Neutrophil (primary cell): ENCODE data around the gene PTPRN2.

Experiments
- H3K27ac ChIP-seq: fragments of 200-600 bp; sonication (generic); 2 replicates; pipeline ENCODE4 v1.5.1; 2016; ENCODE audit warnings: mild to moderate bottlenecking, moderate library complexity
- H3K27me3 ChIP-seq: fragments of 200-600 bp; sonication (generic); 2 replicates; pipeline ENCODE4 v1.6.0; 2016; ENCODE audit warnings: mild to moderate bottlenecking
- H3K36me3 ChIP-seq: fragments of 200-600 bp; sonication (generic); 2 replicates; pipeline ENCODE4 v1.5.1; 2017
- H3K4me1 ChIP-seq, 2 experiments: fragments of 200-600 bp in 1 of 2; sonication (generic) in 1 of 2; 1 replicate in 1 of 2; 2 replicates in 1 of 2; pipeline versions ENCODE4 v1.5.1 to v1.6.1; 2013 to 2016; ENCODE audit warnings: low read depth in 1 of 2, low read length in 1 of 2, mild to moderate bottlenecking in 1 of 2, moderate library complexity in 1 of 2; ENCODE audit not compliant: control insufficient read depth in 1 of 2, insufficient read depth in 1 of 2
- H3K4me3 ChIP-seq, 2 experiments: fragments of 200-600 bp in 1 of 2; sonication (generic) in 1 of 2; 1 replicate in 1 of 2; 2 replicates in 1 of 2; pipeline ENCODE4 v1.5.1; 2013 to 2016; ENCODE audit warnings: low read depth in 1 of 2, low read length in 1 of 2, mild to moderate bottlenecking in 1 of 2, moderate library complexity in 1 of 2
- H3K9me3 ChIP-seq: fragments of 200-600 bp; sonication (generic); 2 replicates; pipeline ENCODE4 v1.5.1; 2016
- TF ChIP-seq, protein P1 (sequence below): fragments of 200-600 bp; sonication (generic); IDR thresholded peaks from 2 replicates; pipeline ENCODE4 v1.5.1; 2016; ENCODE audit warnings: antibody characterized with exemption

The PTPRN2 gene

DNA sequence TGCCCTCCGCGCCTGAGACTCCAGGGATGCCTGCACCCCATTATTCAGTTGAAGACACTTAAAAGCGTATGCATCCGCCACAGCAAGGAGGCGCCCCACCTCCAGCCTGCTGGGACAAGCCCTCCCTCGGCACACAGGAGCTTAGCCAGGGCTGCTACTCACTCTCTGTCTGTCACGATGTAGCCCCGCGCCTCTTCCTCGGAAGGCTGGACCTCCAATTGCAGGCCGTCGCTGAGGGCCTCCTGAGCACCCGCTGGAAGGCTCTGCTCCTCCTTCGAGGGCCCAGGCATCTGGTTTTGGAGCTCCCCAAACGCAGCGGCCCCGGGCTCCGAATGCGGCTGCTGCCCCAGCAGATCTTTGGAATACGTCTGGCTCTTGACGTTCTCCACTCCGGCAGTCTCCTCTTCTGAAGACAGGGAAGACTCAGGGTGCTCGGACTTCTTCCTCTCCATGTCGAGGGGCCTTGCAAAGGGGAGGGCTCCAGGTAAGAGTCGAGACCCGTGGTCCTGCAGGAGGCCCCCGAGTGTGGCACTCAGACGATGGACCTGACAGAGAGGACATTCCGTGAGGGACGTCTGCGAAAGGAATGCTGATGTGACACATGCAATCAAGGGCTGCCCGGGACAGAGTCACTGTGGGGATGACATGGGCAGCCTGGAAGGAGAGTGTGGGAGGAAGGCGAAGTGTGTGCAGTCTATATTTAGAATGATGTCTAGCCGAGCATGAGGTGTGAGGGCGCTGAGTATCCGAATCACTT, 453.9 kb downstream of the PTPRN2 start:
- peaks cover 6% of the 10 kb centered on the region for H3K9me3 ChIP-seq
- no peaks in the 10 kb centered on the region for H3K4me1 ChIP-seq
- no peak overlapping the region for H3K27ac ChIP-seq
- TF ChIP-seq, protein P1, sequence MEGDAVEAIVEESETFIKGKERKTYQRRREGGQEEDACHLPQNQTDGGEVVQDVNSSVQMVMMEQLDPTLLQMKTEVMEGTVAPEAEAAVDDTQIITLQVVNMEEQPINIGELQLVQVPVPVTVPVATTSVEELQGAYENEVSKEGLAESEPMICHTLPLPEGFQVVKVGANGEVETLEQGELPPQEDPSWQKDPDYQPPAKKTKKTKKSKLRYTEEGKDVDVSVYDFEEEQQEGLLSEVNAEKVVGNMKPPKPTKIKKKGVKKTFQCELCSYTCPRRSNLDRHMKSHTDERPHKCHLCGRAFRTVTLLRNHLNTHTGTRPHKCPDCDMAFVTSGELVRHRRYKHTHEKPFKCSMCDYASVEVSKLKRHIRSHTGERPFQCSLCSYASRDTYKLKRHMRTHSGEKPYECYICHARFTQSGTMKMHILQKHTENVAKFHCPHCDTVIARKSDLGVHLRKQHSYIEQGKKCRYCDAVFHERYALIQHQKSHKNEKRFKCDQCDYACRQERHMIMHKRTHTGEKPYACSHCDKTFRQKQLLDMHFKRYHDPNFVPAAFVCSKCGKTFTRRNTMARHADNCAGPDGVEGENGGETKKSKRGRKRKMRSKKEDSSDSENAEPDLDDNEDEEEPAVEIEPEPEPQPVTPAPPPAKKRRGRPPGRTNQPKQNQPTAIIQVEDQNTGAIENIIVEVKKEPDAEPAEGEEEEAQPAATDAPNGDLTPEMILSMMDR: no peak
- H3K4me3 ChIP-seq: no peak overlapping the region
- H3K27me3 ChIP-seq: no peaks in the 10 kb centered on the region
- H3K36me3 ChIP-seq: no peaks in the 10 kb centered on the region

DNA sequence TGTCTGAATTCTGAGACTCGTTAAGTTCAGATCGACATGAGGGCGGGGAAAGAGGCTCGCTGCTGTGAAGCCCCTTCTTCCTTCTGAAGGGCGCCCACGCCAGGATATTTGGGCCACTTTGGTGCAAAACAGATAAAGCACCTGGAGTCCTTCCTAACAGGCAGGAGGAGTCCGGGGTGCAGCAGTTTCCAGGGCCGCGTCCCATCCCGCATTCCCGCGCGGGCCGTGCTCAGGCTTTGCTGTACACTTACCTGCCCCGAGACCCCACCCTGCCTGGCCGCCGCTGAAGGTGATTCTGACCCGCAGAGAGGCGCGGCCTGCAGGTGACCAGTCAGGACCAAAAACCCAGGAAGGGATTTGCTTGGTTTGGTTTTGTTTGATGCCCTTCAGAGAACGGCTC, 454.6 kb downstream of the PTPRN2 start:
- Histone ChIP-seq H3K27ac (no peak overlapping the region), H3K4me1 (no peaks in the 10 kb centered on the region), H3K27me3 (no peaks in the 10 kb centered on the region), H3K4me3 (no peak overlapping the region), H3K36me3 (no peaks in the 10 kb centered on the region), H3K9me3 (peaks cover 7% of the 10 kb centered on the region)
- TF ChIP-seq, protein P1: no peak

DNA sequence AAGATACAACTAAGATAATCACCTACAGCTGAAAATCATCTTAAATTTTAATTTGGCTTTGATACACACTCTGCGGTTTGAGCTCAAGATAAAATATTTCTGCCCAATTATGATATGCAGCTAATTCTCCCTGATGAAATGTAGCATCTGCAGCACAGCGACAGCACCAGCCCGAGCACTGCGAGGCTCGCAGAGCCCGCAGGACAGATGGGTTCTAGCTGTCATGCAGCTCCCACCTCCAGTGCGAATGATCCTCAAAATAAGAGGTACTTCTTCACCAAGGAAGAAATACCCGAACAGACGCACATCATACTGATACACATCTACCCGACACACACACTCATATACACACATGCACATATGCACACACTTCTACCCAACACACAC, 457.6 kb downstream of the PTPRN2 start:
- Histone ChIP-seq H3K27me3 (no peaks in the 10 kb centered on the region), H3K9me3 (peaks cover 7% of the 10 kb centered on the region), H3K4me1 (no peaks in the 10 kb centered on the region), H3K27ac (no peak overlapping the region), H3K36me3 (no peaks in the 10 kb centered on the region), H3K4me3 (no peak overlapping the region)
- TF ChIP-seq, protein P1: no peak

DNA sequence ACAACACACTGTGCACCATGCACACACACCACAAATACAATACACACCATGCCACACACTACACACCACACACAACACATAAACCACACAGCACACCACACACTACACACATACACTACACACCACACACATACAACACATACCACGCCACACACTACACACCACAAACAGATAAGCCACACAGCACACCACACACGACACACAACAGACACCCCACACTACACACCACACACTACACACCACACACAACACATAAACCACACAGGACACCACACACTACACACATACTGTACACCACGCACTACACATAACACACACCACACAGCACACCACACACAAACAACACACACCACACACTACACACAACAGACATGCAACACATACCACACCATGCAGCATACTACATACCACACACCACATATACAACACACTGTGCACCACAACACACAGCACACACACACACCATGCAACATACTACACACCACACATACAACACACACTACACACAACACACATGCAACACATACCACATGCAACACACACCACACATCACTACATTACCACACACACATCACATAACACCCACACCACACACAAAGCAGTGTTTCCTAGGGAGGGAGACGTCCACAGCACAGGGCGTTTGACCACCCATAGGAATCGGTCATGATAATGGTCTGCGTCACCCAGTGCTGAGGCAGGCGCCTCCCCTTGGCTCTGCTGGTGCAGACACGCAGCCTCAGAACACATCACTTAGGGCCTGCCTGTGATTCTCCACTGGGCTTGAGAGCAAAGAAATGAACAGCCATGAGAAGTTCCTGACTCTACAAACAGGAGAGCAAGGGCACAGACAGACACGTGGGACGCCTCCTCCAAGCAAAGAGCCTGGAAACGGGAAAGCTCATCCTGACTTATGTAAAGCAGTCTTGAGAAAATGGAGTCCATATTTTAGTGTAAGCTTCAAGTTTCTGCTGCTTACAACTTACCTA, 458.3 kb downstream of the PTPRN2 start:
- H3K27me3 ChIP-seq: no peaks in the 10 kb centered on the region
- TF ChIP-seq, protein P1: no peak
- H3K4me3 ChIP-seq: no peak overlapping the region
- H3K4me1 ChIP-seq: no peaks in the 10 kb centered on the region
- peaks cover 7% of the 10 kb centered on the region for H3K9me3 ChIP-seq
- H3K27ac ChIP-seq: no peak overlapping the region
- no peaks in the 10 kb centered on the region for H3K36me3 ChIP-seq

DNA sequence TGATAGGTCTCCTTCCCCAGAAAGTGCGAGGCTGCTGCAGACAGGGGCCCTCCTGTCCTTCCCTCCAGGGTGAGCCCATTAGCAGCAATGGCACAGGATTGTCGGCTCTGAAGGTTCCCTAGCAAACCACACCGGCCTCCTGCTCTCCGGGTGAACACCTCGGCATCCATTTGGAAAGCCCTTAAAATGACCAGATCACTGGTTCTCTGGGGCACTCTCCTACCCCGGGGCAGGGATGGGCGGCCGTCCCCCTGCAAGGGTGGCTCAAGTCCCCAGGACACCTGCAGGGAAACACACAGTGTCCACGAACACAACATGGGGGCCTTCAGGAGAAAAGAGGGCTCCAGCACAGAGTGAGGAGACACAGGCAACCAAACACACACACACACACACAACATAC, 459.1 kb downstream of the PTPRN2 start:
- Histone ChIP-seq H3K9me3 (peaks cover 7% of the 10 kb centered on the region), H3K27ac (no peak overlapping the region), H3K4me3 (no peak overlapping the region), H3K36me3 (no peaks in the 10 kb centered on the region), H3K27me3 (no peaks in the 10 kb centered on the region), H3K4me1 (no peaks in the 10 kb centered on the region)
- TF ChIP-seq, protein P1: no peak
